HT-29 (cell line): ENCODE results near the gene RNF114. TPM values are rescaled to one million over a fixed set of nuclear protein-coding genes. Genes with fewer than 3 reads are reported as not detected.
"Not testable (repeated sequence)": the region's sequence is repeated elsewhere in the genome, so short reads cannot be mapped to it uniquely, and the experiment has no call there.

Experiments
- DNase-seq: peaks from one replicate; pipeline ENCODE4 v3.0.0-alpha.2; 2015; ENCODE audit warnings: low spot score
- small RNA-seq: library from RNA; depleted of rRNA; stranded (forward); fragments of <200 nt; gene quantifications from one replicate; pipeline ENCODE3, GENCODE V24; 2014
- total RNA-seq: library from RNA; depleted of rRNA; stranded (reverse); fragments of >200 nt; shearing (Covaris generic); gene quantifications from 2 replicates; pipeline ENCODE4 v1.2.3, GENCODE V29; 2014; rRNA removed

Gene RNF114
- total RNA-seq, 1 experiment from 2014 or later = 95.2 TPM

GRCh38 chr20:49985157-49985556 is 49.0 kb downstream of the RNF114 start:
- no peak for DNase-seq

GRCh38 chr20:49985617-49986016 is 49.4 kb downstream of the RNF114 start:
- no peak for DNase-seq

DNA sequence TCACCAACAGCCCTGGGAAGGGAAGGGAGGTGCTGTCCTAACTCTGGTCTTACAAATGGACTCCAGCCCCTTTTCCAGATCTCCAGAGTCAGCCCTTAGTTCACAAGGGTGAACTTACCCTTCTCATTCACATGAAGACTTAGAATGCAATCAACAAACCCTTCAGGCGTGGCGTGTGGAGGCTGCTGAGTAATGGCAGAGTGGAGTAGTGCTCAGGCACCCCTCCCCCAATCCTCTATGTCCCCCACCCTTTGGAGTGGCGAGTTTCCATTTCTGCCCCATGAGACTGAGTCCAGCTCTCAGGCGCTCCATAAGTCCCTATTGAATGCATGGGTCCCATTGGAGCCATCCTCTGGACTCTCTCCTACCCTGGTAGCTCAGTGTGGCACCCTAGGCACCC is 49.9 kb downstream of the RNF114 start:
- no peak for DNase-seq

DNA sequence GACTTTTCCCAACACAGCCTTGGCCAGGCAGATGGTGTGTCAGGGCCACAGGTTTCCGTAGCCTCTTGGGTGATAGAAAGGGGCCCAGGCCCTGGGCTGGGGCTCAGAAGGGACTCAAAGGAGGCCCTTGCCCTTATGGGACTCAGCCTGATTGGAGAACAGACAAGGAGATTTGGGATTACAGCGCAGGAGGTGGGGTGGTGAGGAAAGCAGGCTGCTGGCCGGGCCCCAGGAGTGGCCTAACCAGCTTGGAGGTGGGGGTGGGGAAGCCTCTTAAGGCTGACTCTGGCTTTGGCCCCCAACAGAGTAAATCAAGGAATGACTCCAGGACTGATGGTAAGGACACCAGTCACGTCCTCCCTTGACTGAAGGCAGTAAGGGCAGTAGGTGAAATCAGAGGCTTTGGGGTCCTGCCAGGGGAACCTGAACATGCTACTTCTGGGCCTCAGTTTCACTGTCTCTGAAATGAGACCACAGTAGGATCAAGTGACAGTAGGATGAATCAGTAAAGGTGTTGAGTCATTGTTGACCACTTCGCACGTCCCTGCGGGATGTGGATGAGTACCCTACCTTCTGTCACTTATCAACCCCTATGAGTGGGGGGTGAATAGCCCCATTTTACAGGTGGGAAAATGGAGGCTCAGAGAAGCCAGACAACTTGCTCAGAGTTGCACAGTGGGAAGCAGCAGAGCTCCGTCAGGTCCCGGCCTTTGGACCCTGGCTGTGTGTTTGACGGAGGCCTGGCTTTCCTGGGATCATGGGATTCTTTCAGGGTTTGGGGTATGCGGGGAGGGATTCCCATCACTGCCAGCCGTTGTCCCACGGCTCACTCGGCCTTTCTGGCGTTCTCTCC is 51.0 kb downstream of the RNF114 start:
- no peak for DNase-seq

DNA sequence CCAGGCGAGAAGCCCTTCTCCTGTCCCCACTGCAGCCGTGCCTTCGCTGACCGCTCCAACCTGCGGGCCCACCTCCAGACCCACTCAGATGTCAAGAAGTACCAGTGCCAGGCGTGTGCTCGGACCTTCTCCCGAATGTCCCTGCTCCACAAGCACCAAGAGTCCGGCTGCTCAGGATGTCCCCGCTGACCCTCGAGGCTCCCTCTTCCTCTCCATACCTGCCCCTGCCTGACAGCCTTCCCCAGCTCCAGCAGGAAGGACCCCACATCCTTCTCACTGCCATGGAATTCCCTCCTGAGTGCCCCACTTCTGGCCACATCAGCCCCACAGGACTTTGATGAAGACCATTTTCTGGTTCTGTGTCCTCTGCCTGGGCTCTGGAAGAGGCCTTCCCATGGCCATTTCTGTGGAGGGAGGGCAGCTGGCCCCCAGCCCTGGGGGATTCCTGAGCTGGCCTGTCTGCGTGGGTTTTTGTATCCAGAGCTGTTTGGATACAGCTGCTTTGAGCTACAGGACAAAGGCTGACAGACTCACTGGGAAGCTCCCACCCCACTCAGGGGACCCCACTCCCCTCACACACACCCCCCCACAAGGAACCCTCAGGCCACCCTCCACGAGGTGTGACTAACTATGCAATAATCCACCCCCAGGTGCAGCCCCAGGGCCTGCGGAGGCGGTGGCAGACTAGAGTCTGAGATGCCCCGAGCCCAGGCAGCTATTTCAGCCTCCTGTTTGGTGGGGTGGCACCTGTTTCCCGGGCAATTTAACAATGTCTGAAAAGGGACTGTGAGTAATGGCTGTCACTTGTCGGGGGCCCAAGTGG is 51.9 kb downstream of the RNF114 start:
- no peak for DNase-seq

GRCh38 chr20:49989234-49990065 is 53.3 kb downstream of the RNF114 start:
- no peak for DNase-seq

GRCh38 chr20:49990271-49990720 is 54.1 kb downstream of the RNF114 start:
- DNase-seq = no peak

GRCh38 chr20:49993301-49993751 is 57.1 kb downstream of the RNF114 start:
- DNase-seq = no peak

DNA sequence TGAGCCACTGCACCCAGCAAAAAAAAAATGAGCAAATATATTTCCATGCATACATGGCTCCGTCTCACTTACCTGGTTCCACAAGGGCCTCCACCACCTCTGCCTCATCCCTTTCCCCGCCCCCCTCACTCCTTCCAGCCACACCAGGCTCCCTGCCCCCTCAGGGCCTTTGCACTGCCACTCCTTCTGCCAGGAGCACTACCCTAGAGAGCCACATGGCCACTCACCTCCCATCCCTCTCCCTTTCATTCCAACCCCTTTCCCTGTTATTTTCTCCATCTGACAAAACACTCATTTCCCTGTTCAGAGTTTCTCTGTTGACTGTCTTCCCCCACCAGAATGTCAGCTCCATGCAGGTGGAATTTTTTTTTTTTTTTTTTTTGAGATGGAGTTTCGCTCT is 59.4 kb downstream of the RNF114 start:
- no peak for DNase-seq

DNA sequence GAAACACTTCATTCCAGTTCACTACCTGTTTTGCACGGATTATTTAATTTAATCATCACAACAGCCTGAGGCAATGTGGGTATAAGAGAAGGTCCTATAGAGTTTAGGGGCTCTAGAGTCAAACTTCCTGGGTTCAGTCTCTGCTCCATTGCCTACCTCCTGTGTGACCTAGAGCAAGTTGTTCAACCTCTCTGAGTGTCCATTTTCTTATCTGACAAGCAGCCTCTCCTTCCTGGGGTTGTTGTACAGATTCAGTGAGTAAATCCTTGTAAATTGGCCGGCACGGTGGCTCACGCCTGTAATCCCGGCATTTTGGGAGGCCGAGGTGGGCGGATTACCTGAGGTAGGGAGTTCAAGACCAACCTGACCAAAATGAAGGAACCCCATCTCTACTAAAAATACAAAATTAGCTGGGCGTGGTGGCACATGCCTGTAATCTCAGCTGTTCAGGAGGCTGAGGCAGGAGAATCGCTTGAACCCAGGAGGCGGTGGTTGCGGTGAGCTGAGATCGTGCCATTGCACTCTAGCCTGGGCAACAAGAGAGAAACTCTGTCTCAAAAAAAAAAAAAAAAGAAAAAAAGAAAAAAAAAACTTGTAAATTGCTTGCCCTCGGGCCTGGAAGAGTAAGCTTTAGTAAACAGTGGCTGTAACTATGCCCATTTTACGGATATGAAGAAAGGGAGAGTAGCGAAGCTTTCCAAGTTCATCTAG is 62.4 kb downstream of the RNF114 start:
- DNase-seq = not testable (repeated sequence)

DNA sequence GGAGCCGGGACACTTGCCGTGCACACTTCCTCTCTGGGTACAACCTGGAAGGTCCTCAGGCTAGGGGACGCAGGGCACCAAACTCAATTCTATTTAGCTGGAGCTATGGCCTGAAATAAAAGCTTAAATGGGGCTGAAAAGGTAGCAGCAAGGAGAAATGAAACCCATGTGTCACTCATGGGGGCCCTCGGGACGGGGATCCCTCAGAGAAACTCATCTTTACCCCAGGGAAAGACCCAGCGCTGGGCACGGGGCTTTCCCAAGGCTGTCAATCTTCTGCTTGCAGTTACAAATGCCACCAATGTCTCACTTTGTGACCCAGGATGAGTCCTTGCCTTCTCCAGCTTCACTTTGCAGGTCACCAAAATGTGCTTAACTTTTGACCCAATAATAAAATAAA is 63.1 kb downstream of the RNF114 start:
- DNase-seq = no peak

- DNase-seq = not testable (repeated sequence)
Measured at GRCh38 chr20:50000548-50001222, 64.5 kb downstream of the RNF114 start.

GRCh38 chr20:50001784-50002311 is 65.7 kb downstream of the RNF114 start:
- DNase-seq = no peak

GRCh38 chr20:50003253-50003656 is 67.1 kb downstream of the RNF114 start:
- no peak for DNase-seq

Small RNAs within 50 kb of the gene (small RNA-seq; reads per million reads assigned to genes)
- gene RF00017 (not detected), gene RF00019 (not detected), gene RNU6-147P (not detected)

Other genes starting within 250 kb of the RNF114 start
- 24.1 and 24.5 TPM in 2 replicates for gene B4GALT5, start 222.5 kb upstream of the RNF114 start, total RNA-seq
- gene SLC9A8, start 123.6 kb upstream of the RNF114 start, total RNA-seq = 27.4 and 39.9 TPM in 2 replicates
- 10.2 and 10.7 TPM in 2 replicates for gene SPATA2, start 20.9 kb upstream of the RNF114 start, total RNA-seq
- gene SNAI1, start 46.6 kb downstream of the RNF114 start, total RNA-seq = 1.5 and 2.6 TPM in 2 replicates
- gene UBE2V1, start 176.8 kb downstream of the RNF114 start, total RNA-seq = 53.3 and 68.3 TPM in 2 replicates
- 98.1 and 98.6 TPM in 2 replicates for gene PEDS1, start 217.3 kb downstream of the RNF114 start, total RNA-seq